Skeletal muscle satellite cell (primary cell): ENCODE results near the gene CCDC107.
A peak's percentile ranks its signal among the peaks of the same experiment; 100 is the strongest.

Source experiments
- H3K27me3 ChIP-seq: 2 replicates; pipeline ENCODE4 v1.7.0; 2013; ENCODE audit warnings: low read length; ENCODE audit not compliant: control insufficient read depth, insufficient read depth
- H3K36me3 ChIP-seq: 2 replicates; pipeline ENCODE4 v1.7.0; 2013; ENCODE audit warnings: mild to moderate bottlenecking, control low read depth, low read length; ENCODE audit not compliant: insufficient read depth
- H3K4me1 ChIP-seq: 2 replicates; pipeline ENCODE4 v1.7.0; 2013; ENCODE audit warnings: low read length; ENCODE audit not compliant: control insufficient read depth, insufficient read depth
- H3K4me2 ChIP-seq: 2 replicates; pipeline ENCODE4 v1.7.0; 2013; ENCODE audit warnings: mild to moderate bottlenecking, low read length
- H3K4me3 ChIP-seq: 2 replicates; pipeline ENCODE4 v1.7.0; 2013; ENCODE audit warnings: low read length
- H3K9ac ChIP-seq: 2 replicates; pipeline ENCODE4 v1.7.0; 2013; ENCODE audit warnings: mild to moderate bottlenecking, low read depth, low read length, moderate library complexity
- H3K9me3 ChIP-seq: replicated peaks from 2 replicates; pipeline ENCODE4 v1.7.0; 2013; ENCODE audit warnings: mild to moderate bottlenecking, control low read depth, low read length

The CCDC107 gene

DNA sequence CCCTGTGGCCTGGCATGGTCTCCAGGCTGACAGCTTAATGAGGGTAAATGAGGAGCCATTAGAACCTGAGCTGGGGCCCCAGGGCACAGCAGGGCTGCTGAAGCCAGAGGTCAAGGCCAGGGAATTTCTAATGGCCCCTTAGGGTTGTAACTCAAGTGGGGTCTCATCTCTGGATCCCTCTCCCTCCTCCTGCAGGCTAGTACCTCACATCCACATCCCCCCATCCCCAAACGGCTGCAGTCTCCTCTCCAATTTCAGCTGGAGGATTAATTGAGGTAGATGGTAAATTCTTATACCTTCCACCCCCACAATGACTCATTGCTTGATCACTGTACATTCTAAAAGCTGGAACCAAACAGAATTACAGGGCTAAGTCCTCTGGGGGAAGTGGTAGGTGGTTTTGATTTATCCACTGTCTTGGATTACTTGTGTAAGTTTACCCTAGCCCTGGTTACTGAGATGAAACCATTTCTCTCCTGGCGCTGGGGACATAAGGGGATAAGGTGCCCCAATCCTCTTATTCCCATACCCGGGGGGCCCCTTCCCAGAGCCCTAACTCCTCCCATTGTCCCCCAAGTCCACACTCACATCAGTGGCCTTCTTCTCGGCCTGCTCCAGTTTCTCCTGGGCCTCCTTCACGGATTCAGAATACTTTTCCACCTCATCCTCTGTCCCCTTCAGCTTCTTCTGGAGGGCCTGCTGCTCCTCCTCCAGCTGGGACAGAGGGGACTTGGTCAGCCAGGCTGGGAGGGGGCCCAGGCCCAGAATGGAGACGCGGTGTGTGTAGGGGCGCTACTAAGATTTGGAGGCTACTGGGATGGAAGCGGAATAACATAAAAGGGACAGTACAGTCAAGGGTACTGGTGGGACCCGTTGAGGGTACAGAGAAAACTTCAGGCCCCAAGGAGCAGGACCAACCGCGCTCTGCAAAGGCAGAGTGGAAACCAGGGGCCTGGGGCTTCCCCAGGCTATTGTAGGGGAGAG lies 30.8 kb downstream of the CCDC107 start:
- Histone ChIP-seq H3K27me3 (no peaks in the 10 kb centered on the region), H3K9ac (peak overlapping the region; percentile 93), H3K4me3 (peak overlapping the region; percentile 86), H3K36me3 (peaks cover 53% of the 10 kb centered on the region), H3K4me1 (peaks cover 53% of the 10 kb centered on the region), H3K9me3 (no peaks in the 10 kb centered on the region), H3K4me2 (peak overlapping the region; percentile 97)

DNA sequence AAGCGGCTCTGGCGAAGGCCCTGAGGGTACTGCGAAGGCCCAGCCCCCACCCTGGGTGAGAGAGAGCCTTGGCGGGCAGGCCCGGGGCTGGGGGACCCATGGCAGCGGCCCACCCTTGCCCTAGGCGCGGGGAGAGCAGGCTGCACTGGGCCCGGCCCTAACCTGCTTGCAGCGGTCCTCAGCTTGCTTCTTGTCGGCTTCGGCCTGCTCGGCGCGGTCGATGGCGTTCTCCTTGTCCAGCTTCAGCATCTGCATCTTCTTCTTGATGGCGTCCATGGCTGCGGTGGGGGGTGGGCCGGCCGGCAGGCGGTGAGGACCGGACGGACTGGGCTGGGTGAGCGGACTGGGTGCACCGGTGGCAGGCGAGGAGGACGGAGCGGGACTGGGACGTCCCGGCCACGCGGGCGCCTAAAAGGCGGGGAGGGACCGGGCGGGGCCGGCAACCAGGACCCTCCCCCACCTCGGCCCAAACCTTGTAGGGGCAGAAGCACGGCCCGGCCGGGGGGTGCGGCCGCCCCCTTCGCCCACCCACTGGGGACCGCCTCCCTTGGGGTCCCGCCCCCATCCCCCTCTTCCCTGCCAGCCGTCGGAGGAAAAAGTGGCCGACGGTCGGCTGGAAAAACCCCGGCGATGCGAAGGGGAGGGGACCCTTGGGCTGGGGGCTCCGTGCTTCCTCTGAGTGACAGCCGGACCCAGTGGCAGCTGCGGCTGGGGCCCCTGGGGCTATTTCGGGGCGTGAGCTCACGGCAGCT lies 31.6 kb downstream of the CCDC107 start, which contains the start of gene TPM2:
Gene TPM2, minus strand, starts transcription at position 384 of the 752 bp plus-strand sequence. Its CDS starts 108 bp downstream, at position 276.
- Histone ChIP-seq H3K4me3 (peak within 1 kb of the TSS; percentile 86), H3K9ac (peak within 1 kb of the TSS; percentile 93), H3K4me2 (peak within 1 kb of the TSS; percentile 97), H3K4me1 (peaks cover 45% of the 10 kb centered on the region), H3K27me3 (no peaks in the 10 kb centered on the region), H3K9me3 (no peaks in the 10 kb centered on the region), H3K36me3 (peaks cover 45% of the 10 kb centered on the region)

DNA sequence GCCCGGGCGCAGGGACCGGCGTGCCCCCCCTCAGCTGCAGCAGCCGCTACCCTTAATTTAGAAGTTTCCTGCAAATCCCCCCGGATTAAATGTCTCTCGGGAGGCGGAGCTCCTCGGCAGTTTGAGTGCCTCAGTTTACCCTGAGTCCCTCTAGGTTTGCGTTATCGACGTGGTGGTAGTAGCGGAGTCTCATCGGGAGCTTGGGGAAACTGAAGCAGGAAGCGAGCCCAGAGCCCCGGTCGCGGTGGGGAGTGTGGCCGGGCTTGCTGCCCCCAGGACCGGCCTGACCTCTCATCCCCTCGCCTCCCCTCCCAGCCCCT lies 32.2 kb downstream of the CCDC107 start:
- H3K36me3 ChIP-seq, result peaks cover 40% of the 10 kb centered on the region
- H3K4me3 ChIP-seq, result peak overlapping the region; percentile 86
- H3K27me3 ChIP-seq, result no peaks in the 10 kb centered on the region
- peaks cover 44% of the 10 kb centered on the region for H3K4me1 ChIP-seq
- H3K9me3 ChIP-seq, result no peaks in the 10 kb centered on the region
- H3K4me2 ChIP-seq, result peak overlapping the region; percentile 97
- H3K9ac ChIP-seq, result peak overlapping the region; percentile 93

DNA sequence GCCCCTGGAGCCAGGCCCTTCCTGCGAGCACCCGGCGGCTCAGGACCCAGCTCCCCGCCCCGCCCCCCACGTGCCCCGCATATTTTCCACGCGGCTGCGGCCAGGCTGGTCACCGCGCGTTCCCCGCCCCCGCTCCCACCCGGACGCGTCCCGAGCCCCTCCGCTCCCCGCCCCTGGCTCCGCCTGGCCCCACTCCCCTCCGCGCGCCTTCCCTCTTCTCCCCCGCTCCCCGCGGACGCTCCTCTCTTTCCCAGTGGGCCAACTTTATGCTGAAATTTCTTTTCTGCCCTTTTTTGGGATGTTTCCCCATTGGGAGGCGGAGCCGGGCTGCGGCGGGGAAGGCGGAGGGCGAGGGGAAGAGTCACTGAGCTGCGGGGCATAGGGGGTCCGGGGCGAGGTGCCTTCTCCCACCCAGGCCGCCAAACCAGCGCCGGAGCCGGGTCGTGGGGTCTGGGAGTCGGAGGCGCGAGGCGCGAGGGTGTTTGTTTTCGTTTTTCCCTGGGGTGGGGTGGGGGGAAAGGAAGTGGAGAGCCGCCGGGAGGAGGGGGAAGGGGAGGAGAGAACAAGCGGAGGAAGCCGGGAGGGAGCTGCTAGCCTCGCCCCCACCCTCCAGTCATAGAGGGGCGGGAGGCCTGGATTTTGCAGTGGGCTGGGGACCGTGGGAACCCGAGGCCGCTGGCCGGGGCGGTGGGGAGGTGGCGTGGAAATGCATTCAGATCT lies 32.7 kb downstream of the CCDC107 start:
- Histone ChIP-seq H3K9ac (peak overlapping the region; percentile 93), H3K9me3 (no peaks in the 10 kb centered on the region), H3K27me3 (no peaks in the 10 kb centered on the region), H3K4me3 (peak overlapping the region; percentile 86), H3K36me3 (peaks cover 37% of the 10 kb centered on the region), H3K4me2 (peak overlapping the region; percentile 97), H3K4me1 (peaks cover 41% of the 10 kb centered on the region)

DNA sequence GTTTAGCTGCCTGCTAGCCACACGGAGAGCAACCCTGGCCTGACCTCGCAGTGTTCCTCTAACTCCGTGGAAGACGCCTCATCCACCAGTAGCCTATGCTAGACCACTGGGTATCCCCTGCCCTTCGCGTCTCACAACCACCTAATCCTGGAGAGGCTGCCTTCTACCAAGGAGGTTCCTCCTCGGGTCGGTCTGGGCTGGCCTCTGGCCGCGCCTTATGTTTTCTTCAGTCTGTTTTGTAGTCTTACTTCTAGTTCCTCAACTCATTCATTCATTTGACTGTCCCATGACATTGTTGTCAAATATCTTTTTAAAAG lies 33.2 kb downstream of the CCDC107 start:
- peaks cover 40% of the 10 kb centered on the region for H3K4me1 ChIP-seq
- no peaks in the 10 kb centered on the region for H3K27me3 ChIP-seq
- no peaks in the 10 kb centered on the region for H3K9me3 ChIP-seq
- peak overlapping the region; percentile 93 for H3K9ac ChIP-seq
- H3K4me3 ChIP-seq, result peak overlapping the region; percentile 86
- peaks cover 38% of the 10 kb centered on the region for H3K36me3 ChIP-seq
- H3K4me2 ChIP-seq, result peak overlapping the region; percentile 97

DNA sequence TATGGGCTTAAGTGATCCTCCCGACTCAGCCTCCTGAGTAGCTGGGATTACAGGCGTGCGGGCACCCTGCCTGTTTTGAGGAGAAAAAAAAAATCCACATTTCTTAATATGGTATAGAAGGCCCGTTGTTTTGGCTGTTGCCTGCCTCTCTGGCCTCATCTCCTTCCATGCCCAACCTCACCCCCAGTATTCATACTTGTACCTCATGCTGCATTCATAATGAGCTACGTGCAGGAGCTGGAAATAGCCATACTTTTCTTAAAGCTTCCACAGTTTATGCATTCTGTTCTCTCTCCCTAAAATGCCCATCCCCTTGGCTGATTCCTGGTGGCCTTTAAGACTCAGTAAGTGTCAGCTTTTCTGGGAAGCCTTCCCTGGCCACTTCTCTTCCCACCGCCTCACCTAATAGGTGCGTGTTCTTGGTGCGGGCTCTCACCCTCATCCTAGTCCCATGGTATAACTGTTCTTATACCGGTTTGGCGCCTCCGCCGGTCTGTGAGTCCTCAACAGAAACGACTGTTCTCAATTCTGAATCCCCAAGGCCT lies 33.7 kb downstream of the CCDC107 start:
- Histone ChIP-seq H3K4me2 (peak overlapping the region; percentile 97), H3K9me3 (no peaks in the 10 kb centered on the region), H3K9ac (peak overlapping the region; percentile 93), H3K4me1 (peaks cover 37% of the 10 kb centered on the region), H3K27me3 (no peaks in the 10 kb centered on the region), H3K4me3 (peak overlapping the region; percentile 86), H3K36me3 (peaks cover 38% of the 10 kb centered on the region)

DNA sequence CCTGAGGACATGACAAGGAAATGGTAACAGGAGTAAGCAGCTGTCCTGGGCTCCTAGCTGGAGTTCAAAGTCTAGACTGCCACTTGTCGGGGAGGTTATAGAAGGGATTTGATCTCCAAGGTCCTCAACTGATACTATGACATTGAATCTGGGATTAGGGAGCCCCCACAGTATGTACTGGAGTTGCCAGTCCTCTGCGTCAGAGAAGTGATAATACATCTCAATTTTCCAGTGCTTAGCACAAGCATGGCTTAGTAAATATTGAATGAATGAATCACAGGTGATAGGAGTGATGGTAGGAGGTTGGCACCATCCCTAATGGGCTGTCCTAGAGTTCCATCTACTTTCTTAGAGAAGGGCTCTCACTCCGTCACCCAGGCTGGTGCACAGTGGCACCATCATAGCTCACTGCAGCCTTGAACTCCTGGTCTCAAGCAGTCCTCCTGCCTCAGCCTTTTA lies 37.9 kb downstream of the CCDC107 start:
- H3K27me3 ChIP-seq, result no peaks in the 10 kb centered on the region
- no peak overlapping the region for H3K4me3 ChIP-seq
- H3K4me2 ChIP-seq, result no peak overlapping the region
- peaks cover 55% of the 10 kb centered on the region for H3K36me3 ChIP-seq
- H3K4me1 ChIP-seq, result peaks cover 25% of the 10 kb centered on the region
- no peaks in the 10 kb centered on the region for H3K9me3 ChIP-seq
- H3K9ac ChIP-seq, result no peak overlapping the region

DNA sequence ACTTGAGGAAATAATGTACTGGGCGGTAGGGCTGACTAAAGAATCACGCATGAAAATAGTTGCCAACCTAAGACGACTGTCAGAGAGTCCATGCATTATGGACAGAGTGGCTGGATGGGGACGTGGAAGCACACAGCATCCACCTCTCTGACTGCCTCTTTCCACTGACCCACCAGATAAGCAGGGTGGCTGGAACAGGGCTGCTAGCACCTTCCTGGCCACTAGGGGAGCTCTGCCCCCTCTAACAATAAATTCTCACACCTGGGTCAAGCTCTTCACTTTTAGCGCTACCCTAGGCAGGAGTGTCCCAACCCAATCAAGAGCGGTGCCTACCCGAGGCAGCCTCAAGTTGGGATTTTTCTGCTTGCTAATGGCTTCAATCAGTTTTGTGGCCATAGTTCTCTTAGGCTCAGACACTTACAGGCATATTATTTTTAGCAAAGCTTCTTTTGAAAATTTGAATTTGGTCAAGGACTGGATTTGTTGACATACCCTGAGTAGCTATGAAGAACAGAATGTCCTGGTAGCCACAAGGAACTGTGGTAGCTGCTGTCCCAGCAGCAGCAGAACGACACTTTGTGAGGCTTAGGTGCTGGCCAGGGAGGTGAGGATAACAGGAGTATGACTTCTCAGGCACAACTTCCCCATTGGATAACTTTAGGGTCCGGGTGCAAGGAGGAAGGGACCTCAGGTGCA lies 38.6 kb downstream of the CCDC107 start:
- Histone ChIP-seq H3K4me1 (peaks cover 18% of the 10 kb centered on the region), H3K27me3 (no peaks in the 10 kb centered on the region), H3K36me3 (peaks cover 61% of the 10 kb centered on the region), H3K4me2 (no peak overlapping the region), H3K9me3 (no peaks in the 10 kb centered on the region), H3K4me3 (no peak overlapping the region), H3K9ac (no peak overlapping the region)

DNA sequence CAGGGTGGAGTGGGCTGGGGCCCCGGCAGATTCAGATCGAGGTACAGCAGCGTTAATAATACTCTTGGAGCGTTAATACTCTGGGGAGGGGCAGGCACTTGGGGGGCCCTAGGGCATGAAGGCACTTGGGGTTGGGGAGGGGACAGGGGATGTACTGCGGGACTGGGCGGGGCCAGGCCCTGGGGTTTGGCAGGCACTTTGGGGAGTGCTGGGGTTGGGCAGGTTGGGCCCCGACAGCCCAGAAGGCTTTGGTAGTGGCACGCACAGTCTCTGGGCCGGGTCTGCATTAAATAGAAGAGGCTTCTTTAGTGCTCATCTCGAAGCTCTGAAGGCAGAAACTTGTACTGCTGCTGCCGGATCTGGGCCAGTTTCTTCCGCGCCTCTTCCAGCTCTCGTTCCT lies 39.4 kb downstream of the CCDC107 start:
- Histone ChIP-seq H3K4me2 (no peak overlapping the region), H3K36me3 (peaks cover 67% of the 10 kb centered on the region), H3K9ac (no peak overlapping the region), H3K4me1 (peaks cover 15% of the 10 kb centered on the region), H3K9me3 (no peaks in the 10 kb centered on the region), H3K4me3 (no peak overlapping the region), H3K27me3 (no peaks in the 10 kb centered on the region)

DNA sequence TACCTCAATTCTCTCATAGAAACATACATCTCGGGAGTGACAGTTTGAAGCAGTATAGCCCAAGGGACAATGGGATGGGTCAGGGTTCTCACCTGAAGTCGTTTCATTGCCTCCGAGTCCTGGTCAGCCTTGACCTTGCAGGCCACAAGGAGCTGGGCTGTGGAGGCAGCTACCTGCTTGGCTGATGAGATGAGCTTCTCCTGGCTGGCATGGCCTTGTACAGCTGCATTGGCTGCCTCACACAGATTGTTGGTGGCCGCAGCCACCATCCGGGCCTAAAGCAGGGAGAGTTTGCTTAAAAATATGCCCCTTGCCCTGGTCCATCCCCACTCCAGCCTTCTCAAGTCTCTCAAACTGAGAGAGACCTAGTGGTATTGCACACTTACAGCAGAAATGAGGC lies 40.1 kb downstream of the CCDC107 start:
- H3K9me3 ChIP-seq, result no peaks in the 10 kb centered on the region
- no peak overlapping the region for H3K4me2 ChIP-seq
- no peaks in the 10 kb centered on the region for H3K27me3 ChIP-seq
- no peak overlapping the region for H3K9ac ChIP-seq
- H3K4me1 ChIP-seq, result peaks cover 15% of the 10 kb centered on the region
- H3K36me3 ChIP-seq, result peaks cover 74% of the 10 kb centered on the region
- no peak overlapping the region for H3K4me3 ChIP-seq
